Upper lobe of left lung (tissue), 6 donors: ENCODE measurements around the gene PTK6. TPM values are rescaled to one million over a fixed set of nuclear protein-coding genes. Genes with fewer than 3 reads are reported as not detected.

Experiments used
- ATAC-seq, 2 donors: fragments of 200-7000 bp; cut with Tn5 transposase; one replicate each; pipeline ENCODE4 v1.9.1; 2022; ENCODE audit warnings: mild to moderate bottlenecking in 2 of 2, moderate library complexity in 2 of 2; ENCODE audit not compliant: low FRiP score in 2 of 2
- DNase-seq, 2 donors: peaks; one replicate each; pipeline ENCODE4 v3.0.0-alpha.2; 2019 to 2020
- H3K27ac ChIP-seq, 4 donors: fragments of 200-600 bp; sonication (generic); one replicate each; pipeline ENCODE4 v1.5.1; 2016 to 2019
- H3K27me3 ChIP-seq, 4 donors: fragments of 200-600 bp; sonication (generic); one replicate each; pipeline ENCODE4 v1.5.1; 2017 to 2019
- H3K36me3 ChIP-seq, 4 donors: fragments of 200-600 bp; sonication (generic); one replicate each; pipeline ENCODE4 v1.5.1; 2016 to 2019
- H3K4me1 ChIP-seq, 4 donors: fragments of 200-600 bp; sonication (generic); one replicate each; pipeline ENCODE4 v1.5.1; 2018 to 2019
- H3K4me3 ChIP-seq, 4 donors: fragments of 200-600 bp; sonication (generic); one replicate each; pipeline ENCODE4 v1.5.1; 2017 to 2019; ENCODE audit warnings: mild to moderate bottlenecking in 2 of 4, moderate library complexity in 1 of 4
- H3K9me3 ChIP-seq, 4 donors: fragments of 200-600 bp; sonication (generic); one replicate each; pipeline ENCODE4 v1.5.1; 2018 to 2019
- EP300 ChIP-seq, 4 donors: sonication (generic); formaldehyde crosslinking; IDR thresholded peaks; one replicate each; pipeline ENCODE4 v1.5.1; 2017; ENCODE audit warnings: antibody characterized with exemption in 4 of 4, control low read depth in 2 of 4
- POLR2A ChIP-seq, 4 donors: fragments of 450-650 bp; IDR thresholded peaks; one replicate each; pipeline ENCODE4 v1.5.1; 2016 to 2017; ENCODE audit warnings: antibody characterized with exemption in 4 of 4, mild to moderate bottlenecking in 2 of 4
- POLR2AphosphoS5 ChIP-seq, 2 donors: sonication (generic); formaldehyde crosslinking; IDR thresholded peaks; one replicate each; pipeline ENCODE4 v1.5.1; 2017; ENCODE audit warnings: antibody characterized with exemption in 2 of 2
- WGBS, 2 donors: methylation state at CpG; one replicate each; pipeline ENCODE4 v1.1.5; 2017 to 2018; 5-methylcytosine and 5-hydroxymethylcytosine counted together
- total RNA-seq, 6 donors: library from RNA; depleted of rRNA in 4 of 6; stranded (reverse); fragments of >200 nt in 4 of 6; gene quantifications; one replicate each; pipeline versions ENCODE4 v1.1.0 to v1.2.1, GENCODE V29; 2016 to 2021
- TF ChIP-seq, protein P1 (sequence below), 6 experiments: fragments of 450-650 bp in 4 of 6; fragments of 200-600 bp in 2 of 6; sonication (generic) in 2 of 6; IDR thresholded peaks; one replicate each; pipeline ENCODE4 v1.5.1; 2016 to 2019; ENCODE audit warnings: antibody characterized with exemption in 6 of 6
- donor health status: DM: no; HTN: no; CAD: no; lungs with moderate emphysema.
- donor health status: DM: no; HTN: yes; CAD: no; lungs with severe emphysema.

PTK6 gene
- total RNA-seq, 6 donors from 2014 or later: 3.3 to 9.8 (median 6.0) TPM

GRCh38 chr20:63547725-63548480, 10.7 kb upstream of the PTK6 start, which contains the start of gene SRMS:
Gene SRMS (minus strand): TSS chr20:63547749. CDS start chr20:63547463, 286 bp downstream.
- no peaks in the 10 kb centered on the region for H3K36me3 ChIP-seq
- DNase-seq (peak in 1 of 2 donors; percentile 58), ATAC-seq (no peak)
- peaks cover 0 to 27% (median 5%) of the 10 kb centered on the region in 4 donors for H3K27me3 ChIP-seq
- TF ChIP-seq POLR2A (IDR thresholded peaks at IDR 0.05) (no peak), EP300 (IDR thresholded peaks at IDR 0.05) (no peak), POLR2AphosphoS5 (IDR thresholded peaks at IDR 0.05) (no peak)
- TF ChIP-seq, protein P1, sequence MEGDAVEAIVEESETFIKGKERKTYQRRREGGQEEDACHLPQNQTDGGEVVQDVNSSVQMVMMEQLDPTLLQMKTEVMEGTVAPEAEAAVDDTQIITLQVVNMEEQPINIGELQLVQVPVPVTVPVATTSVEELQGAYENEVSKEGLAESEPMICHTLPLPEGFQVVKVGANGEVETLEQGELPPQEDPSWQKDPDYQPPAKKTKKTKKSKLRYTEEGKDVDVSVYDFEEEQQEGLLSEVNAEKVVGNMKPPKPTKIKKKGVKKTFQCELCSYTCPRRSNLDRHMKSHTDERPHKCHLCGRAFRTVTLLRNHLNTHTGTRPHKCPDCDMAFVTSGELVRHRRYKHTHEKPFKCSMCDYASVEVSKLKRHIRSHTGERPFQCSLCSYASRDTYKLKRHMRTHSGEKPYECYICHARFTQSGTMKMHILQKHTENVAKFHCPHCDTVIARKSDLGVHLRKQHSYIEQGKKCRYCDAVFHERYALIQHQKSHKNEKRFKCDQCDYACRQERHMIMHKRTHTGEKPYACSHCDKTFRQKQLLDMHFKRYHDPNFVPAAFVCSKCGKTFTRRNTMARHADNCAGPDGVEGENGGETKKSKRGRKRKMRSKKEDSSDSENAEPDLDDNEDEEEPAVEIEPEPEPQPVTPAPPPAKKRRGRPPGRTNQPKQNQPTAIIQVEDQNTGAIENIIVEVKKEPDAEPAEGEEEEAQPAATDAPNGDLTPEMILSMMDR (IDR thresholded peaks at IDR 0.05): no peak
- no peak within 1 kb of the TSS for H3K4me3 ChIP-seq
- WGBS, 2 donors: 74 to 88% methylated on average over 6 to 24 of the region's 35 CpGs
- peaks cover under 1 to 16% (median 4%) of the 10 kb centered on the region in 4 donors for H3K4me1 ChIP-seq
- H3K27ac ChIP-seq: no peak within 1 kb of the TSS
- H3K9me3 ChIP-seq: no peaks in the 10 kb centered on the region

DNA sequence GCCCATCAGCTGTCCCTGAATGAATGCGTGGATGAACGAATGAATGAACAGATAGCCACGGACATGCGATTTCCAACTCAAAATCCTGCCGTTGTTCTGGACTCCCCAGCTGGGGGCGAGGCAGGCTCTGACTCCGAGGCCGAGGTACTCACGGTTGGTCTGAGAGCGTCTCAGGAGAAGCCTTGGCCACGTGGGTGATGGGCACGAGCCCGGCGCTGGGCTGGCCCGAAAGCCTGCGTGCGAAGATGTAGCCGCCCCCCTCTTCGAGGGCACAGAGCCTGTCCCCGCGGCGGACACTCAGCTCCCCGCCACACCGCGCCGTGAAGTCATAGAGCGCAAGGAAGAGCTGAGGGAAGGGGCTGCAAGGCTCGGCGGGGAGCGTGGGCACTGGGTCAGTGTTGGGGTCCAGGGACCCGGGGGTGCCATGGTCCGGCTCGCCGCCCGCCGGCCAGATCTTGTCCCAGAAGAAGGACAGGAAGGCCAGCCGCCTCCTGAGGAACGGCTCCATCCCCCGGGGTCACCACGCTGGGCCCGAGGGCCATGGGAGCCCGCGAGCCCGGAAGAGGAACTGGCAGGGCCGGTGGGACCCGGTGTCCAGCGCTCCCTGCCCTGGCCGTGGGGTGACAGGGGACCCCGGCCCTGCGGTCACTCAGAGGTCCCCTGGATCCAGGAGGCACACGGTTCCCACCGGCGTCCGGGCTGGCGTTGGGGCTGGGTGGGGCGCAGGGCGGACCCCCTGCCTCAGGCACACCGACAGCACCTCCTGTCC, 10.0 kb upstream of the PTK6 start:
- Histone ChIP-seq H3K27me3 (peaks cover 0 to 27% (median 5%) of the 10 kb centered on the region in 4 donors), H3K4me1 (peaks cover 0 to 11% (median 0%) of the 10 kb centered on the region in 4 donors), H3K27ac (no peak overlapping the region), H3K9me3 (no peaks in the 10 kb centered on the region), H3K4me3 (no peak overlapping the region), H3K36me3 (no peaks in the 10 kb centered on the region)
- DNase-seq: peak in 1 of 2 donors; percentile 82
- TF ChIP-seq POLR2AphosphoS5 (IDR thresholded peaks at IDR 0.05): no peak
- TF ChIP-seq, protein P1 (IDR thresholded peaks at IDR 0.05): no peak
- no peak for TF ChIP-seq POLR2A (IDR thresholded peaks at IDR 0.05)
- TF ChIP-seq EP300 (IDR thresholded peaks at IDR 0.05): no peak
- ATAC-seq: no peak
- 48 to 60% methylated on average over 8 to 42 of the region's 58 CpGs for WGBS, 2 donors

DNA sequence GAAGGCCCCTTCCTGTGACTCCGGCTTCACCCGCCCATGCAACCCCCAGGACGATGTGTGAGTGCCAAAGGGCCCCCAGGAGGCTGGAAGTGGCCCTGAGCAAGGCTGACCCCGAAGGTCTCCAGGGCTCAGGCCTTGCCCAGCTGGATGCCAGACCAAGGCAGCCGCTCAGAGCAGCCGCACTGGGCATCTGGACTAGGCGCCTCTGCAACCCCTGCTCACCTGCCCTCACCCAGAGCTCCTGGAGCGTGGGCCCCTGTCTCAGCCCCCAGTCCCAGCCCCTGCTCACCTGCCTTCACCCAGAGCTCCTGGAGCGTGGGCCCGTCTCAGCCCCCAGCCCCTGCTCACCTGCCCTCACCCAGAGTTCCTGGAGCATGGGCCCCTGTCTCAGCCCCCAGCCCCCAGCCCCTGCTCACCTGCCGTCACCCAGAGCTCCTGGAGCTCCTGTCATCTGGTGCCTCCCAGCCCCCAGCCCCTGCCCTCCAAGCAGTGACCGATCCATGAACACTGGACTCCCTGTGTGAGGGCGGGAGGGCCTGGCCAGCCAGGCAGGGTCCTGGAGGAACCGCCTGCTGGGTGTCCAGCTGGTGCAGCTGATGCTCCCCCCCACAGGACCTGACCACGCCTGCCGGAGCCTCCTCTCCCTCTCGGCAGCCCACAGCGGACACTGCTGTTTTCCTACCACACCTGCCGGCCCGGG, 9.2 kb upstream of the PTK6 start:
- Histone ChIP-seq H3K27me3 (peaks cover 0 to 27% (median 5%) of the 10 kb centered on the region in 4 donors), H3K36me3 (no peaks in the 10 kb centered on the region), H3K4me3 (no peak overlapping the region), H3K4me1 (peaks cover 0 to 11% (median 0%) of the 10 kb centered on the region in 4 donors), H3K9me3 (no peaks in the 10 kb centered on the region), H3K27ac (no peak overlapping the region)
- no peak for ATAC-seq
- TF ChIP-seq POLR2AphosphoS5 (IDR thresholded peaks at IDR 0.05): no peak
- peak in 1 of 2 donors; percentile 68 for DNase-seq
- WGBS, 2 donors: 65 to 88% methylated on average over 9 to 19 of the region's 20 CpGs

GRCh38 chr20:63545814-63546213, 8.6 kb upstream of the PTK6 start:
- no peaks in the 10 kb centered on the region for H3K9me3 ChIP-seq
- no peaks in the 10 kb centered on the region for H3K36me3 ChIP-seq
- peaks cover 0 to 27% (median 5%) of the 10 kb centered on the region in 4 donors for H3K27me3 ChIP-seq
- ATAC-seq: no peak
- DNase-seq: no peak
- no peak overlapping the region for H3K27ac ChIP-seq
- H3K4me1 ChIP-seq: peaks cover 0 to 11% (median 0%) of the 10 kb centered on the region in 4 donors
- 52 to 54% methylated on average over 3 to 6 of the region's 6 CpGs for WGBS, 2 donors
- TF ChIP-seq EP300 (IDR thresholded peaks at IDR 0.05) (no peak), POLR2AphosphoS5 (IDR thresholded peaks at IDR 0.05) (no peak)
- TF ChIP-seq, protein P1 (IDR thresholded peaks at IDR 0.05): no peak
- no peak overlapping the region for H3K4me3 ChIP-seq
